Left ventricle myocardium inferior (tissue), 1 donor: ENCODE data around the gene MAP3K10. TPM values are rescaled to one million over a fixed set of nuclear protein-coding genes. Genes with fewer than 3 reads are reported as not detected.
A peak's percentile ranks its signal among the peaks of the same experiment; 100 is the strongest.

Source experiments
- DNase-seq: peaks from one replicate; pipeline ENCODE4 v3.0.0-alpha.2; 2020
- H3K27ac ChIP-seq: fragments of 200-600 bp; replicated peaks from 2 replicates; pipeline ENCODE4 v1.8.0; 2021
- H3K27me3 ChIP-seq: fragments of 200-600 bp; 2 replicates; pipeline ENCODE4 v1.8.0; 2021; ENCODE audit warnings: low read depth
- H3K36me3 ChIP-seq: fragments of 200-600 bp; 2 replicates; pipeline ENCODE4 v1.8.0; 2021
- H3K4me1 ChIP-seq: fragments of 200-600 bp; 2 replicates; pipeline ENCODE4 v1.8.0; 2021
- H3K4me3 ChIP-seq: fragments of 200-600 bp; 2 replicates; pipeline ENCODE4 v1.8.0; 2021; ENCODE audit warnings: mild to moderate bottlenecking, moderate library complexity
- H3K9me3 ChIP-seq: fragments of 200-600 bp; replicated peaks from 2 replicates; pipeline ENCODE4 v1.8.0; 2021
- CTCF ChIP-seq: fragments of 200-600 bp; IDR thresholded peaks from 2 replicates; pipeline ENCODE4 v1.8.0; 2021; ENCODE audit warnings: antibody characterized with exemption, mild to moderate bottlenecking, borderline replicate concordance
- intact Hi-C: fragments of 100-400 bp; cut with micrococcal nuclease; formaldehyde crosslinking; loops from one replicate; pipeline ENCODE4 v1.11.0; 2022
- total RNA-seq: library from RNA; stranded (reverse); fragmentation: NEBNext Ultra II Directional; extraction: Animal tissue kit (Norgen Biotek cat#: 25700); gene quantifications from one replicate; pipeline ENCODE4 v1.2.1, GENCODE V29; 2021
- donor health status: DM: no; HTN: yes; CAD: no; lungs with severe emphysema.

The MAP3K10 gene
- total RNA-seq, 1 donor from 2014 or later, result 17.1 TPM

DNA sequence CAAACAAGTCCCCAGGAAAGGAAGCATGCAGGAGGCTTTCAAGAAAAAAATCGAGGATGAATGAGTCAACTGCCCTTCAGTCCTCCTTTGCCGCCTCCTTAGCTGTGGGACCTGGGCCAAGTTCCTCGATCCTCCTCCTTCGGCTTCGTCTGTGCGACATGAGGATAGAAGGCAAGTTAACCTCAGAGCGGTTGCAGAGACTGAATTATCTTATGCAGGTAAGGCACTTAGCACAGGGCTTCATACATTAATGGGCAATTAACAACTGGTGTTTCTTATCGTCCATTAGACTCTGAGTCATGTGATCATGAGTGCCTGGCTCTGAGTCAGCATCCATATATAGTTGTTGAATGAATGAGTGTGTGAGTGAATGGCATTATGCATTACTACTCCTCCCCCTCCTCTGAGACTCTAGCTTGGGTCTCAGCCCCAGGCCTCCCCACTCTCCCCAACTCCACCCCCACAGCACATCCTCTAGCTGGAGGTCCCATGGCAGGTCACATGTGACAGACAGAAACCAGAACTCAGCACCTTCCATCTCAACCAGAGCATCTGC is 28.6 kb downstream of the MAP3K10 start:
- TF ChIP-seq CTCF, result no peak
- H3K4me3 ChIP-seq, result no peak overlapping the region
- H3K27ac ChIP-seq, result no peak overlapping the region
- H3K9me3 ChIP-seq, result no peaks in the 10 kb centered on the region
- DNase-seq, result no peak
- peaks cover 85% of the 10 kb centered on the region for H3K27me3 ChIP-seq
- H3K36me3 ChIP-seq, result no peaks in the 10 kb centered on the region
- H3K4me1 ChIP-seq, result peaks cover 12% of the 10 kb centered on the region
- intact Hi-C loops, result loop anchor here (5.0 kb wide), 1 partner anchor 82 kb away; no protein-coding TSS in a partner anchor

- Histone ChIP-seq H3K9me3 (no peaks in the 10 kb centered on the region), H3K4me1 (peaks cover 16% of the 10 kb centered on the region), H3K27ac (no peak overlapping the region), H3K4me3 (no peak overlapping the region), H3K36me3 (no peaks in the 10 kb centered on the region), H3K27me3 (peaks cover 91% of the 10 kb centered on the region)
- no peak for DNase-seq
- intact Hi-C loops, result loop anchor here (5.0 kb wide), 1 partner anchor 83 kb away; no protein-coding TSS in a partner anchor
- no peak for TF ChIP-seq CTCF
These were observed 29.4 kb downstream of the MAP3K10 start for GRCh38 chr19:40220674-40221073.

DNA sequence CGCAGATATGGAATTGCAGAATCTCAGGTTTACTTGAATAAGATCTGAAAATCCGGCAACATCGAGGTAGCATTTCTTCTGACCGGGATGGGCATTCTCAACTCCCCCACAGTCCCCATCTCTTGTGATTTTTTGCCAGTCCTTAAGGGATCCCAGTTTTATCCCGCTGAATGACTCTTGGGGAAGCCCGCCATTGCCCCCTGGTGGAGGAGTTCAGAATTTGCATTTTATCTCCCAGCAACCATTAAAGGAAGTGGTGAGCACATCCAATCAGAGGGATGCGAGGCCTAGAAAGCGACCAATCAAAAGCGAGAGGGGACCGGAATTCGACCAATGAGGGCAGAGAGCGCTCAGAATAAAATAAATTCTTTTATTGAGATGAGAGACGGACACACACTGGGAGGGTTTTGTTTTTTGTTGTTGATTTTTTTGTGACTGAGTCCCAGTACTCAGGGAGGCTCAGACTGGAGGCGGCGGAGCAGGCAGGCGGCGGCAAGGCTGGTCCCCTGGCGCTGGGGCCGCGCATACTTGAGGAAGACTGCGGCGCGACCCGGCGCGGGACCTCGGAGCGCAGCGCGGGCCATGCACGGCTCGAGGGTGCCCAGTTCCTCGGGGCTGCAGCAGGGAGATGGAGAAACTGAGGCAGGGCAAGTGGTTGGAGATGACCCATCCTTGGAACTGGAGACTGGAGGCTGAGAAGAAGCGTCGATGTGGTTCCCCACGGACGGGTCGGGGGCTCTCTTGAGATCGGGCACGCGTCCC is 30.8 kb downstream of the MAP3K10 start:
- intact Hi-C loops, result loop anchor here (5.0 kb wide), 1 partner anchor 85 kb away; no protein-coding TSS in a partner anchor
- no peak overlapping the region for H3K4me3 ChIP-seq
- peak; percentile 92 for TF ChIP-seq CTCF
- peaks cover 86% of the 10 kb centered on the region for H3K27me3 ChIP-seq
- no peak overlapping the region for H3K27ac ChIP-seq
- H3K4me1 ChIP-seq, result peaks cover 27% of the 10 kb centered on the region
- DNase-seq, result peak; percentile 67
- H3K36me3 ChIP-seq, result no peaks in the 10 kb centered on the region
- H3K9me3 ChIP-seq, result no peaks in the 10 kb centered on the region

DNA sequence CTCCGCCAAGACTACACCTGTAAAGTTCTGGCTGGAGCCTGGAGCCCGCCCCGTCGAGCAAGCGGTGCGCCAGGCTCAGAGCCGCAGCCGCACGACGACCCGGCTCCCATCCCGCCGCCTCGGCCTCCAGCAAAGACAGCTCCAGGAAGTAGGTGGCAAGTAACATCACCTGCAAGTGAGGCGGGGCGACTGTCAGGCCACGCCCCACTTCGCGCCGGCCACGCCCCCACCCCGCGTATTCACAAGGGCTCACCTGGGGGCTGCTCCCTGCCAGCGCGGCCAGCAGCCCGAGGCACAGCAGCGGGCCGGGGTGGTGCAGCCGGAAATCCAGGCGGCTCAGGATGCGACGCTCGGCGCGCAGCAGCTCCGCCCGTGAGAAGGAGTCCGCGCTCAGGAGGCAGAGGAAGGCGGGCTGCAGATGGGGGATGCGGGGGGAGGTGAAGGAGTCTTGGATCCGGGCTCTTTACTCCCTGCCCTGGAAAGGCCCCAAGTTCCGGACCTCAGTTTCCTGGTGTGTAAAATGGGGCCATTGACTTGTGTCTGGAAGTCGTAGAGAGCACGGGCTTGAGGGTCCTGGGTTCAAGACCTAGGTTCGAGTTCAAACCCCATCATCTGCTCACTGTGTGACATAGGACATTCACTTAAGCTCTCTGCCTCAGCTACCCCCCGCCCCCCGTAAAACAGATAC is 32.1 kb downstream of the MAP3K10 start:
- peaks cover 74% of the 10 kb centered on the region for H3K27me3 ChIP-seq
- no peak overlapping the region for H3K4me3 ChIP-seq
- no peak overlapping the region for H3K27ac ChIP-seq
- no peaks in the 10 kb centered on the region for H3K9me3 ChIP-seq
- TF ChIP-seq CTCF, result no peak
- DNase-seq, result no peak
- intact Hi-C loops, result loop anchor here (5.0 kb wide), 1 partner anchor 86 kb away; no protein-coding TSS in a partner anchor
- no peaks in the 10 kb centered on the region for H3K36me3 ChIP-seq
- H3K4me1 ChIP-seq, result peaks cover 25% of the 10 kb centered on the region

DNA sequence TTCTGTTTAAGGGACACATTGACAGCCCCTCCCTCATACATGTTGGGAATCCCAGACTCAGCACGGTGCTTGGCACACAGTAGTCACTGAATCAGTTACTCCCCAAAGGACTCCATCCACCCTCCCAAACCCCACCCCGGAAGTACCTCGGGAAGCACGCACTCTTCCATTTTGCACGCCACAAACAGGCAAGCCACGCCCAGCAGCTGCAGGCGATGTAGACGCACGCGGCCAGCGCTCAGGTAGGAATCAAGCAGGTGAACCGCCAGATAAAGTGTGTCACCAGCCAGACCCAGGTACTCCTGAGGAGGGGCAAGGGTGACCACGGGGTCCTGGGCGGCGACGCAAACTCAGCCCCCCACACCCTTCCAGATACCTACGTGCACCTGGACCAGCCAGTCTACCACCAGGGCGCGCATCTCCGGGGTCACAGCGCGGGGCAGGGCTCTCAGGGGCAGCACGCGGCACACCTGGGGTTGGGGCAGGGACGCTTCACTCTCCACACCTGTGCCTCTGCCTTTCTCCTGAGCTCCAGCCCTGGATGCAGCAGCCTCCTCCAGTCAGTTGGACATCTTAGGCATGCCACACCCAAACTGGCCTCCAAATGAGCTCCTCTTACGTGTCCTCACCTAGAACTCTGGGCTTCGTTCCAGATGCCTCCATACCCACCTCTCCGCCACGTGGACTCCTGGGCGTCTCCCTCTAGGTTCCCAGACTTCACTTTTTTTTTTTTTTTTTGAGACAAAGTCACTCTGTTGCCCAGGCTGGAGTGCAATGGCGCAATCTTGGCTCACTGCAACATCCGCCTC is 33.3 kb downstream of the MAP3K10 start:
- DNase-seq, result no peak
- TF ChIP-seq CTCF, result no peak
- H3K27ac ChIP-seq, result no peak overlapping the region
- H3K4me1 ChIP-seq, result peaks cover 26% of the 10 kb centered on the region
- H3K9me3 ChIP-seq, result no peaks in the 10 kb centered on the region
- peaks cover 61% of the 10 kb centered on the region for H3K27me3 ChIP-seq
- no peak overlapping the region for H3K4me3 ChIP-seq
- H3K36me3 ChIP-seq, result no peaks in the 10 kb centered on the region
- intact Hi-C loops, result loop anchor here (5.0 kb wide), 1 partner anchor 87 kb away; no protein-coding TSS in a partner anchor
